H9 (cell line): ENCODE data around the gene PDIA2. TPM values are rescaled to one million over a fixed set of nuclear protein-coding genes. Genes with fewer than 3 reads are reported as not detected.

Experiments
- DNase-seq: peaks from one replicate; pipeline ENCODE4 v3.0.0-alpha.2; 2017
- H2AFZ ChIP-seq: one replicate; pipeline ENCODE4 v1.6.1; 2013; ENCODE audit warnings: mild to moderate bottlenecking, low read length, control low read depth, moderate library complexity
- H2AK5ac ChIP-seq: 2 replicates; pipeline ENCODE4 v1.6.1; 2013; ENCODE audit warnings: low read length, control low read depth, mixed read lengths; ENCODE audit not compliant: insufficient read length
- H2BK120ac ChIP-seq: one replicate; pipeline ENCODE4 v1.6.1; 2013; ENCODE audit warnings: low read depth, mild to moderate bottlenecking, low read length, control low read depth, inconsistent platforms; ENCODE audit not compliant: poor library complexity, severe bottlenecking
- H2BK12ac ChIP-seq: 2 replicates; pipeline ENCODE4 v1.6.1; 2013; ENCODE audit warnings: low read length, control low read depth, mixed read lengths, low read depth; ENCODE audit not compliant: insufficient read length
- H2BK15ac ChIP-seq: 2 replicates; pipeline ENCODE4 v1.6.1; 2013; ENCODE audit warnings: low read depth, low read length, control low read depth
- H2BK20ac ChIP-seq: one replicate; pipeline ENCODE4 v1.6.1; 2013; ENCODE audit warnings: low read depth, mild to moderate bottlenecking, low read length, control low read depth, inconsistent platforms; ENCODE audit not compliant: poor library complexity, severe bottlenecking
- H2BK5ac ChIP-seq: 2 replicates; pipeline ENCODE4 v1.6.1; 2013; ENCODE audit warnings: low read length, control low read depth, mixed read lengths; ENCODE audit not compliant: insufficient read length
- H3K14ac ChIP-seq: 2 replicates; pipeline ENCODE4 v1.6.1; 2013; ENCODE audit warnings: low read length, control low read depth; ENCODE audit not compliant: insufficient read depth
- H3K18ac ChIP-seq: 2 replicates; pipeline ENCODE4 v1.6.1; 2013; ENCODE audit warnings: low read depth, mild to moderate bottlenecking, mixed read lengths, low read length, control low read depth; ENCODE audit not compliant: insufficient read length
- H3K23ac ChIP-seq: 2 replicates; pipeline ENCODE4 v1.6.1; 2013; ENCODE audit warnings: low read length, control low read depth, mixed read lengths, low read depth; ENCODE audit not compliant: insufficient read length
- H3K23me2 ChIP-seq: 2 replicates; pipeline ENCODE4 v1.6.1; 2013; ENCODE audit warnings: low read depth, mild to moderate bottlenecking, mixed read lengths, low read length, control low read depth; ENCODE audit not compliant: insufficient read length, poor library complexity, severe bottlenecking
- H3K27ac ChIP-seq: 2 replicates; pipeline ENCODE4 v1.5.1; 2013; ENCODE audit warnings: low read length, control low read depth, mixed read lengths, low read depth; ENCODE audit not compliant: insufficient read length
- H3K27me3 ChIP-seq: 2 replicates; pipeline ENCODE4 v1.6.1; 2013; ENCODE audit warnings: low read length, control low read depth, inconsistent platforms; ENCODE audit not compliant: insufficient read depth
- H3K4ac ChIP-seq: 2 replicates; pipeline ENCODE4 v1.6.1; 2013; ENCODE audit warnings: low read depth, mild to moderate bottlenecking, control low read depth, inconsistent platforms, low read length, moderate library complexity
- H3K4me1 ChIP-seq: 2 replicates; pipeline ENCODE4 v1.6.1; 2013; ENCODE audit warnings: low read length, control low read depth, inconsistent platforms; ENCODE audit not compliant: insufficient read depth
- H3K4me2 ChIP-seq: 2 replicates; pipeline ENCODE4 v1.6.1; 2013; ENCODE audit warnings: low read length, control low read depth, mixed read lengths; ENCODE audit not compliant: insufficient read length, insufficient read depth
- H3K56ac ChIP-seq: 2 replicates; pipeline ENCODE4 v1.6.1; 2013; ENCODE audit warnings: low read depth, mild to moderate bottlenecking, mixed read lengths, low read length, control low read depth; ENCODE audit not compliant: insufficient read length
- H3K79me1 ChIP-seq: 2 replicates; pipeline ENCODE4 v1.6.1; 2013; ENCODE audit warnings: low read depth, mild to moderate bottlenecking, moderate library complexity, low read length, control low read depth, inconsistent platforms; ENCODE audit not compliant: insufficient read depth, poor library complexity, severe bottlenecking
- H3K79me2 ChIP-seq: 2 replicates; pipeline ENCODE4 v1.6.1; 2013; ENCODE audit warnings: low read length, control low read depth, inconsistent platforms; ENCODE audit not compliant: insufficient read depth
- H3K9ac ChIP-seq: 2 replicates; pipeline ENCODE4 v1.6.1; 2013; ENCODE audit warnings: low read length, control low read depth, mixed read lengths; ENCODE audit not compliant: insufficient read length; ENCODE audit errors: extremely low read depth
- H3K9me3 ChIP-seq: one replicate; pipeline ENCODE4 v1.6.1; 2013; ENCODE audit warnings: low read depth, low read length, inconsistent platforms; ENCODE audit not compliant: control insufficient read depth
- H3T11ph ChIP-seq: one replicate; pipeline ENCODE4 v1.6.1; 2013; ENCODE audit warnings: mild to moderate bottlenecking, low read length, control low read depth, inconsistent platforms
- H4K20me1 ChIP-seq: one replicate; pipeline ENCODE4 v1.6.1; 2013; ENCODE audit not compliant: control insufficient read depth, insufficient read length, insufficient read depth
- H4K5ac ChIP-seq: 2 replicates; pipeline ENCODE4 v1.6.1; 2013; ENCODE audit warnings: low read depth, mild to moderate bottlenecking, mixed read lengths, low read length, control low read depth; ENCODE audit not compliant: insufficient read length
- H4K8ac ChIP-seq: replicated peaks from 2 replicates; pipeline ENCODE4 v1.6.1; 2013; ENCODE audit warnings: low read length, control low read depth, mixed read lengths, low read depth; ENCODE audit not compliant: insufficient read length
- H4K91ac ChIP-seq: 2 replicates; pipeline ENCODE4 v1.6.1; 2013; ENCODE audit warnings: low read depth, mild to moderate bottlenecking, moderate library complexity, mixed read lengths, low read length, control low read depth; ENCODE audit not compliant: insufficient read length
- H3K27ac Mint-ChIP-seq, 3 experiments: 2 replicates in 2 of 3; 3 replicates in 1 of 3; pipeline ENCODE4 v1.8.0; 2020 to 2021; ENCODE audit warnings: mixed read lengths in 3 of 3, mild to moderate bottlenecking in 1 of 3, moderate library complexity in 1 of 3
- H3K27me3 Mint-ChIP-seq: 2 replicates; pipeline ENCODE4 v1.8.0; 2021; ENCODE audit warnings: low read depth, mild to moderate bottlenecking, moderate library complexity, mixed read lengths
- H3K36me3 Mint-ChIP-seq, 3 experiments: 2 replicates in 2 of 3; 3 replicates in 1 of 3; pipeline ENCODE4 v1.8.0; 2020 to 2021; ENCODE audit warnings: low read depth in 3 of 3, mixed read lengths in 3 of 3; ENCODE audit not compliant: insufficient read depth in 1 of 3
- H3K4me1 Mint-ChIP-seq, 2 experiments: 2 replicates each; pipeline ENCODE4 v1.8.0; 2020; ENCODE audit warnings: mixed read lengths in 2 of 2
- H3K4me3 Mint-ChIP-seq, 2 experiments: 2 replicates in 1 of 2; 3 replicates in 1 of 2; pipeline ENCODE4 v1.8.0; 2020 to 2021; ENCODE audit warnings: mild to moderate bottlenecking in 2 of 2, mixed read lengths in 2 of 2, moderate library complexity in 1 of 2
- H3K9me3 Mint-ChIP-seq, 2 experiments: 2 replicates in 1 of 2; 3 replicates in 1 of 2; pipeline ENCODE4 v1.8.0; 2020; ENCODE audit warnings: mild to moderate bottlenecking in 2 of 2, mixed read lengths in 2 of 2, moderate library complexity in 1 of 2
- CTCF ChIP-seq: fragments of 200-600 bp; sonication (generic); conservative IDR thresholded peaks from 3 replicates; pipeline ENCODE4 v1.8.0; 2021; ENCODE audit warnings: antibody characterized with exemption, mild to moderate bottlenecking
- WGBS: extraction: QIAGEN DNeasy Blood & Tissue Kit; methylation state at CpG from one replicate; pipeline ENCODE4 v1.1.7; 2013; ENCODE audit warnings: missing lambda C conversion rate, low lambda C conversion rate, mixed read lengths; ENCODE audit not compliant: insufficient read length; ENCODE audit errors: extremely low coverage; 5-methylcytosine and 5-hydroxymethylcytosine counted together
- total RNA-seq: library from RNA; stranded (reverse); gene quantifications from 2 replicates; pipeline ENCODE4 v1.2.1, GENCODE V29; 2021

The PDIA2 gene
- total RNA-seq, 1 experiment from 2014 or later, result 1.4 TPM

GRCh38 chr16:291539-291938 is 8.6 kb downstream of the PDIA2 start:
- WGBS, result no CpG with 5 or more reads among the region's 17 CpGs
- Histone ChIP-seq H3T11ph (no peak overlapping the region), H2BK5ac (no peak overlapping the region), H3K23me2 (no peaks in the 10 kb centered on the region), H4K8ac (no peak overlapping the region), H2BK20ac (no peak overlapping the region), H3K56ac (no peak overlapping the region), H2AFZ (no peak overlapping the region), H2BK12ac (no peak overlapping the region), H3K23ac (no peak overlapping the region), H2BK120ac (no peak overlapping the region), H3K27me3 (no peaks in the 10 kb centered on the region), H2BK15ac (no peak overlapping the region), H4K20me1 (no peaks in the 10 kb centered on the region), H4K91ac (no peak overlapping the region), H3K14ac (no peak overlapping the region), H3K9ac (no peak overlapping the region), H3K4ac (no peak overlapping the region), H4K5ac (no peak overlapping the region), H3K9me3 (no peaks in the 10 kb centered on the region), H3K18ac (no peak overlapping the region), H3K4me2 (no peak overlapping the region), H3K27ac (no peak overlapping the region), H3K79me2 (no peaks in the 10 kb centered on the region), H2AK5ac (no peak overlapping the region), H3K4me1 (no peaks in the 10 kb centered on the region), H3K79me1 (no peaks in the 10 kb centered on the region)
- Mint-ChIP-seq H3K27ac (peak overlapping the region in 1 of 3 experiments; percentile 30; a peak in 1 of 7 replicates), H3K9me3 (peaks cover 3 to 5% of the 10 kb centered on the region in 2 experiments; a peak in 4 of 5 replicates), H3K4me3 (no peak overlapping the region), H3K36me3 (peaks cover 22 to 46% (median 44%) of the 10 kb centered on the region in 3 experiments), H3K4me1 (no peaks in the 10 kb centered on the region), H3K27me3 (no peaks in the 10 kb centered on the region)
- no peak for TF ChIP-seq CTCF
- no peak for DNase-seq
